Calu3 (cell line): ENCODE data around the gene HGF. TPM values are rescaled to one million over a fixed set of nuclear protein-coding genes. Genes with fewer than 3 reads are reported as not detected.

Experiments used
- BruUV-seq: library from RNA; stranded (reverse); fragments of 400-500 nt; replicated peaks from 2 replicates; lab custom pipeline; 2021; lab: Mats Ljungman, UMichigan
- CTCF ChIA-PET: fragments of 300-600 bp; sonication (Branson Sonifier 250); formaldehyde crosslinking; loops from one replicate; lab custom pipeline; 2022; ENCODE audit warnings: antibody characterized with exemption; lab: Charles Lee
- DNase-seq: peaks from one replicate; pipeline ENCODE4 v3.0.0; 2022
- H3K27ac Mint-ChIP-seq: one replicate; pipeline ENCODE4 v1.8.0; 2022; ENCODE audit warnings: mixed read lengths; ENCODE audit not compliant: unreplicated experiment
- H3K27me3 Mint-ChIP-seq: one replicate; pipeline ENCODE4 v1.8.0; 2022; ENCODE audit warnings: mixed read lengths; ENCODE audit not compliant: unreplicated experiment
- H3K36me3 Mint-ChIP-seq: one replicate; pipeline ENCODE4 v1.8.0; 2022; ENCODE audit warnings: mild to moderate bottlenecking, moderate library complexity, mixed read lengths; ENCODE audit not compliant: insufficient read depth, unreplicated experiment
- H3K4me1 Mint-ChIP-seq: one replicate; pipeline ENCODE4 v1.8.0; 2022; ENCODE audit warnings: mild to moderate bottlenecking, low read depth, mixed read lengths; ENCODE audit not compliant: unreplicated experiment
- H3K4me3 Mint-ChIP-seq: one replicate; pipeline ENCODE4 v1.8.0; 2022; ENCODE audit warnings: mild to moderate bottlenecking, low read depth, moderate library complexity, mixed read lengths; ENCODE audit not compliant: unreplicated experiment
- H3K9me3 Mint-ChIP-seq: one replicate; pipeline ENCODE4 v1.8.0; 2022; ENCODE audit warnings: low read depth, mixed read lengths; ENCODE audit not compliant: unreplicated experiment
- intact Hi-C: fragments of 100-400 bp; cut with micrococcal nuclease; formaldehyde crosslinking; loops from one replicate; pipeline ENCODE4 v1.10.0; 2022; ENCODE audit not compliant: unreplicated experiment
- total RNA-seq: library from RNA; stranded (reverse); gene quantifications from 2 replicates; pipeline ENCODE4 v1.2.3, GENCODE V29; 2022
- TF ChIP-seq, protein P1 (sequence below): fragments of 200-600 bp; IDR thresholded peaks from one replicate; pipeline ENCODE4 v1.8.0; 2022; ENCODE audit warnings: antibody characterized with exemption; ENCODE audit not compliant: unreplicated experiment

The HGF gene
- total RNA-seq, 1 experiment from 2014 or later = not detected

DNA sequence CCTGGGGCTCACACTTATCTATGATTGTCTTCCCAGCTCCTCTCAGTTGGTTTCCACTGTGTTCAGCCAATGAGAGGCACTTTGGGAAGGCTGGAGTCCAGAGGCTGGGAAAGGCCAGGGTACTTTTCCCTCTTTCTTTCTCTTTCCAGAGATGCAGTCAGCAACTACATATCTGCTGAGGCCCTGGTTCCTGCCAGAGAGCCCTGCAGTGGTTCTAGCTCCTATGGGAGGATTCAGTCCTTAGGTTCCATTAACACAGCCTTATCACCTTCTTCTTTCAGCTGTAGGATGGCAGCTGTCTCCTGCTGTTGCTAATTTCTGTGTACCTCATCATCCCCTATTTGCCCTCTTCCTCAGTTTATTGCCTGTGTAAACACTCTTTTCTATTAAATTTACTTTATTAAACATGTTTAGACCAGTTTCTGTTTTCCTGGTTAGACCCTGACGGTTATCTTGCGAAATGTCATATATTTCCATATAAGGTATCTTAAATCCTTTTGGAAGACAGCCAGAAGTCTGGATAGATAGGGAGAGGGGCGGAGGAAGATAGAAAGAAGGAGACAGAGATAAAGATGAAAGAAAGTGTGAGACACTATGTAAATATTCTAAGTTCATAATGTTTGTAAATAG is 100.3 kb downstream of the HGF start:
- CTCF ChIA-PET = no interaction called here
- TF ChIP-seq, protein P1, sequence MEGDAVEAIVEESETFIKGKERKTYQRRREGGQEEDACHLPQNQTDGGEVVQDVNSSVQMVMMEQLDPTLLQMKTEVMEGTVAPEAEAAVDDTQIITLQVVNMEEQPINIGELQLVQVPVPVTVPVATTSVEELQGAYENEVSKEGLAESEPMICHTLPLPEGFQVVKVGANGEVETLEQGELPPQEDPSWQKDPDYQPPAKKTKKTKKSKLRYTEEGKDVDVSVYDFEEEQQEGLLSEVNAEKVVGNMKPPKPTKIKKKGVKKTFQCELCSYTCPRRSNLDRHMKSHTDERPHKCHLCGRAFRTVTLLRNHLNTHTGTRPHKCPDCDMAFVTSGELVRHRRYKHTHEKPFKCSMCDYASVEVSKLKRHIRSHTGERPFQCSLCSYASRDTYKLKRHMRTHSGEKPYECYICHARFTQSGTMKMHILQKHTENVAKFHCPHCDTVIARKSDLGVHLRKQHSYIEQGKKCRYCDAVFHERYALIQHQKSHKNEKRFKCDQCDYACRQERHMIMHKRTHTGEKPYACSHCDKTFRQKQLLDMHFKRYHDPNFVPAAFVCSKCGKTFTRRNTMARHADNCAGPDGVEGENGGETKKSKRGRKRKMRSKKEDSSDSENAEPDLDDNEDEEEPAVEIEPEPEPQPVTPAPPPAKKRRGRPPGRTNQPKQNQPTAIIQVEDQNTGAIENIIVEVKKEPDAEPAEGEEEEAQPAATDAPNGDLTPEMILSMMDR = no peak
- no peaks in the 10 kb centered on the region for H3K9me3 Mint-ChIP-seq
- no peaks in the 10 kb centered on the region for H3K27me3 Mint-ChIP-seq
- no TSS peak for BruUV-seq
- H3K27ac Mint-ChIP-seq = no peak overlapping the region
- no peak overlapping the region for H3K4me3 Mint-ChIP-seq
- H3K36me3 Mint-ChIP-seq = no peaks in the 10 kb centered on the region
- DNase-seq = no peak
- H3K4me1 Mint-ChIP-seq = no peaks in the 10 kb centered on the region
- intact Hi-C loops = no loop called here

DNA sequence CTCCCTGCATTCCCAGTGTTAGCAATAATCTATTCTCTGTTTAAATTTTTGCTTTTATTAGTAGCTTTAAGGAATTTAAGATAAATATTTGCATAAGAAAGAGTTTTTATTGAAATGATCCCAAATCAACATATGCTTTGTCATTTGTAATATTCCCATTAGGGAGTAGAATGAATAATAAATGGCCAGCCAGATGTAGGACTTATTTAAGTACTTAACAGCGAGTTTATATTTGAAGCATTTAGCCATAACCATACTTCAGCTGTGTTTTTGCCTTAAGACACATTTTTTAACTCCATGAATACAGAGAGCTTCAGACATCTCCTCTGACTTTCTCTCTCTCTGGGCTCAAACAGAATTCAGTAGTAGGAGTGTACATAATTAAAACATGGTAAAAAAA is 103.6 kb downstream of the HGF start:
- Mint-ChIP-seq H3K9me3 (no peaks in the 10 kb centered on the region), H3K4me3 (no peak overlapping the region), H3K27me3 (no peaks in the 10 kb centered on the region), H3K36me3 (no peaks in the 10 kb centered on the region), H3K27ac (no peak overlapping the region), H3K4me1 (no peaks in the 10 kb centered on the region)
- no TSS peak for BruUV-seq
- TF ChIP-seq, protein P1 = no peak
- intact Hi-C loops = no loop called here
- CTCF ChIA-PET = no interaction called here
- no peak for DNase-seq

DNA sequence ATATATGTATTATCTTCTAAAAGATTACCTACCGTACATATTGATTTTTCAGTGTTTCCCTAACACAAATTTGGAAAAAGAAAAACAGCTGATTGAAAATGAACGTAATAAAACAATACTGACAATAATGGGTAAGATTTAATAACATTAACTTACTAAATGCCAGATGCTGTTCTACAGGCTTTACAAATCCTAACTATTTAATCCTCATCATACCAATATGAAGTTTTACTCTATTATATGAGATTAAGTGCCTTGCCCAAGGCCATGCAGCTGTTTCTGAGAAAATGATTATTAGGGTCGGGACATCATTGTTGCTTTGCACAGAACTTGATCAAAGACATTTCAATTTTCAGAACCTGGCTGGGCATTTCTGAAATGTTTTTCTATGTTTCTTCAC is 104.6 kb downstream of the HGF start:
- no peak for DNase-seq
- no peaks in the 10 kb centered on the region for H3K4me1 Mint-ChIP-seq
- H3K36me3 Mint-ChIP-seq = no peaks in the 10 kb centered on the region
- H3K27me3 Mint-ChIP-seq = no peaks in the 10 kb centered on the region
- no TSS peak for BruUV-seq
- CTCF ChIA-PET = interaction anchor here (0.6 kb wide), 1 partner anchor 11 kb away, joined by 3 read pairs; no protein-coding TSS in a partner anchor
- H3K4me3 Mint-ChIP-seq = no peak overlapping the region
- TF ChIP-seq, protein P1 = no peak
- intact Hi-C loops = no loop called here
- H3K27ac Mint-ChIP-seq = no peak overlapping the region
- H3K9me3 Mint-ChIP-seq = no peaks in the 10 kb centered on the region

DNA sequence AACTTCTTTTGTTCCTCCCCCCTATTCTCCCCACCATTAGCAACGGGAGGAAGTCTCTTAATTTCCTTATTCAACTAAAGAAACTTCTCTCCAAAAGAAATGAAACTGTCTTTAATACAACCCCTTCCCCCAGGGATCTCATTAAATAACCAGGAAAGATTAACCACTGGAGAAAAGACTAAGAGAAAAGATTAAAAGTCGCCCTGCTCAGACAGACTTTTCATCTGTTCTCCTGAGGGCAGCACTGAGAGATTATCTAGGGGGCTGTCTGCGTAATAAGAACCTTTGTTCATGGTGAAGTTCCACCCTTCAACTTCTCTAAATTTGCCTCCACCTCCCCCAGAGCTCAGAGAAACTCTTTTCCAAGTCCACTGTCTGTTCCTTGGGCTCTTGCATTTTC is 105.5 kb downstream of the HGF start:
- no peak overlapping the region for H3K27ac Mint-ChIP-seq
- no TSS peak for BruUV-seq
- H3K9me3 Mint-ChIP-seq = no peaks in the 10 kb centered on the region
- H3K27me3 Mint-ChIP-seq = no peaks in the 10 kb centered on the region
- no peak overlapping the region for H3K4me3 Mint-ChIP-seq
- intact Hi-C loops = no loop called here
- peaks cover under 1% of the 10 kb centered on the region for H3K4me1 Mint-ChIP-seq
- TF ChIP-seq, protein P1 = no peak
- DNase-seq = no peak
- CTCF ChIA-PET = no interaction called here
- H3K36me3 Mint-ChIP-seq = no peaks in the 10 kb centered on the region
